PFSK-1 (cell line): ENCODE results near the gene PLA2G4A.

Experiments
- FOXP2 ChIP-seq: optimal IDR thresholded peaks from 2 replicates; pipeline ENCODE3; 2011; ENCODE audit warnings: borderline replicate concordance, control low read depth, inconsistent platforms; ENCODE audit not compliant: insufficient read depth; ENCODE audit errors: extremely low read length, extremely low read depth
- POLR2AphosphoS5 ChIP-seq: IDR thresholded peaks from 2 replicates; pipeline ENCODE4 v1.6.1; 2012; ENCODE audit warnings: low read depth, mild to moderate bottlenecking, control low read depth, low read length, moderate library complexity
- REST ChIP-seq, 2 experiments: IDR thresholded peaks; 2 replicates each; pipeline versions ENCODE4 v1.6.1 to v1.8.0; 2011 to 2012; ENCODE audit warnings: low read depth in 2 of 2, low read length in 2 of 2, control low read depth in 1 of 2, inconsistent platforms in 1 of 2, mild to moderate bottlenecking in 1 of 2, moderate library complexity in 1 of 2; ENCODE audit not compliant: insufficient read depth in 1 of 2
- SIN3A ChIP-seq: IDR thresholded peaks from 2 replicates; pipeline ENCODE4 v1.6.1; 2012; ENCODE audit warnings: mild to moderate bottlenecking, low read length, moderate library complexity, borderline replicate concordance; ENCODE audit not compliant: insufficient read depth
- TAF1 ChIP-seq: IDR thresholded peaks from 2 replicates; pipeline ENCODE4 v1.6.1; 2012; ENCODE audit warnings: low read length, control low read depth, borderline replicate concordance; ENCODE audit not compliant: insufficient read depth

Gene PLA2G4A

GRCh38 chr1:186960861-186961260 lies 132.1 kb downstream of the PLA2G4A start:
- TF ChIP-seq TAF1 (no peak), SIN3A (no peak), FOXP2 (no peak), REST (IDR thresholded peaks at IDR 0.05; ENCODE audit: insufficient read depth in 1 of 2, low read depth in 2 of 2, low read length in 2 of 2) (no peak), POLR2AphosphoS5 (no peak)

GRCh38 chr1:186965847-186966246 lies 137.1 kb downstream of the PLA2G4A start:
- no peak for TF ChIP-seq SIN3A
- TF ChIP-seq TAF1: no peak
- TF ChIP-seq REST (IDR thresholded peaks at IDR 0.05; ENCODE audit: insufficient read depth in 1 of 2, low read depth in 2 of 2, low read length in 2 of 2): no peak
- TF ChIP-seq POLR2AphosphoS5: no peak
- no peak for TF ChIP-seq FOXP2

DNA sequence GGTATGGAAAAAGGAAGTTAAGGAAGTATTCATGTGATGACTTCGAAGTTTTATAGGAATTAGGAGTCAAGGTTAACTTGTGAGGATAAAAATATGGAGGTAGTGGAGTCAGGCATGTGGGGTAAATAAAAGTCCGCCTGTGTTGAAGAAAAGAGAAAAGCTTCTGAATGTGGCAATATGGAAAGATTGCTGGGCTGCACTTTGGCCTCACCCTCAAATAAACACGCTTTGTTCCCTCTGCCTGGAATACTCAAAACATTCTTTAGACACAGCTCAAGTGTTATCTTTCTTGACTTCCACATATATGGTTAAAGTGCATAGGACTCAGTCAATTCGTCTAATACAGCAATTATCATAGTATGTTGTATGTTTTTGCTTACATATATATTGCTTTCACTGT lies 137.7 kb downstream of the PLA2G4A start:
- TF ChIP-seq POLR2AphosphoS5: no peak
- no peak for TF ChIP-seq SIN3A
- TF ChIP-seq REST (IDR thresholded peaks at IDR 0.05; ENCODE audit: insufficient read depth in 1 of 2, low read depth in 2 of 2, low read length in 2 of 2): no peak
- TF ChIP-seq TAF1: no peak
- TF ChIP-seq FOXP2: no peak

GRCh38 chr1:186967656-186968394 lies 139.1 kb downstream of the PLA2G4A start:
- TF ChIP-seq TAF1 (no peak), FOXP2 (no peak), POLR2AphosphoS5 (no peak), SIN3A (no peak), REST (IDR thresholded peaks at IDR 0.05; ENCODE audit: insufficient read depth in 1 of 2, low read depth in 2 of 2, low read length in 2 of 2) (no peak)

GRCh38 chr1:186974774-186975181 lies 146.0 kb downstream of the PLA2G4A start:
- TF ChIP-seq FOXP2 (no peak), POLR2AphosphoS5 (no peak), SIN3A (no peak), REST (IDR thresholded peaks at IDR 0.05; ENCODE audit: insufficient read depth in 1 of 2, low read depth in 2 of 2, low read length in 2 of 2) (no peak), TAF1 (no peak)
